K562 treated with DMSO at 1 percent for 48 hours (cell line): Measurements from ENCODE around the gene DENND2C. TPM values are rescaled to one million over a fixed set of nuclear protein-coding genes. Genes with fewer than 3 reads are reported as not detected.

Experiments
- total RNA-seq: library from RNA; unstranded; fragments of 300-600 nt; gene quantifications from 2 replicates; pipeline ENCODE4 v1.2.3, GENCODE V29; 2022; ENCODE audit warnings: low replicate concordance; ENCODE audit errors: extremely low read depth

The DENND2C gene, protein sequence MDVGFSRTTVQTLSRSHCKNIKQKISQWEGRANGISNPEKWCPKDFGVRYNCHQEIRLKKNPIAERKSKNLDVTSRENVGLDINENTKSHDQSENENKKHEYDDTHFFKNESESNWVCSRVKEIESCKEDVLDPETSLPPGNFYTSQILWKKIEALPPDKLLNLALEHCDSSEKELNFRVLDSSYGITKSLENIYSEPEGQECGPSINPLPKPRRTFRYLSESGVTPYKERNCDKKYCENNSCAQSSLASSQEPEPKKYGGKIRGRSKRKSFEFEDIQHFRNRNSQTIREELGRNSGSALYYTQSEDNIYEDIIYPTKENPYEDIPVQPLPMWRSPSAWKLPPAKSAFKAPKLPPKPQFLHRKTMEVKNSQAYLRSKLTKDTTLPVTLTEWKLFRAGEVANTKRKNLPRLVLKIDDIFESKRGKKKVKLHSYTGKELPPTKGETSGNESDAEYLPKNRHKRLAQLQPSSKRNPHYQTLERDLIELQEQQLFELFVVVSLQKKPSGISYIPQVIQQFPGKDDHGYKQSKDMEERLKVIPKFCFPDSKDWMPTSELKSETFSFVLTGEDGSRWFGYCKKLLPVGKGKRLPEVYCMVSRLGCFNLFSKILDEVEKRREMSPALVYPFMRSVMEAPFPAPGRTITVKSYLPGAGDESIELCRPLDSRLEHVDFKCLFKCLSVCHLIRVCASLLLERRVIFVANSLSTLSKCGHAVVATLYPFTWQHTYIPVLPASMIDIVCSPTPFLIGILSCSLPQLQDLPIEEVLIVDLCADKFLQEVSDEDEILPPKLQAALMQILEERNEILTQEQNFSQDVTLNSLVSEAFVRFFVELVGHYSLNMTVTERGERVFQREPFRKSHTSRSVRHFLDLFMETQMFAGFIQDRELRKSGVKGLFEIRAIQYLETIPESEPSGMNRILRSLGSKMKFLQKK
- not detected in 2 replicates for total RNA-seq

DNA sequence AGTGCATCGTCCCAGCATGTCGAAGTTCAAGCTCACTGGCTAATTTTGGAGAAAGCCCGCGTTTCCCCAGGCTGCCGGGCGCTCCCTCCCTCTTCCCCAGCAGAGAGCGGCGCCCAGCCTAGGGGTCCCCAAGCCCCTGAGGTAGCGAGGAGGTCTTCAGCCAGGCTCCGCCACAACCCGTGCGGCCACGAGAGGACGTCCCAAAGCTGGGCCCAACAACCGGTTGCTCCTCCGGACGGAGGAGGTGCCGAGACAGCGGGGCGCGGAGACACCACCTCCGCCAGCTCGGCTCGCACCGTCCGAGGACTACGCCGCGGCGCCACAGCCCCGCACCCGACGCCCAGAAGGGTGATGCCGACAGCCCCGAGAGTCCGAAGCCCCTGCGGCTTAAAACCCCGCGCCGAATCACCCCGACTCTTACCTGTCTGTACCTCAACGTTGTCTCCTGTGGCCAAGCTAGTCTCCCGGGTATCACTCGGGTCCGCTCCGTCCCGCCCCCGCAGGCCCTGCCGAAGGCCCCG lies at the start of gene DENND2C:
TSS of gene DENND2C (minus strand) at position 488 of the 521 bp plus-strand sequence. CDS start 44,065 bp downstream, outside the sequence.

DNA sequence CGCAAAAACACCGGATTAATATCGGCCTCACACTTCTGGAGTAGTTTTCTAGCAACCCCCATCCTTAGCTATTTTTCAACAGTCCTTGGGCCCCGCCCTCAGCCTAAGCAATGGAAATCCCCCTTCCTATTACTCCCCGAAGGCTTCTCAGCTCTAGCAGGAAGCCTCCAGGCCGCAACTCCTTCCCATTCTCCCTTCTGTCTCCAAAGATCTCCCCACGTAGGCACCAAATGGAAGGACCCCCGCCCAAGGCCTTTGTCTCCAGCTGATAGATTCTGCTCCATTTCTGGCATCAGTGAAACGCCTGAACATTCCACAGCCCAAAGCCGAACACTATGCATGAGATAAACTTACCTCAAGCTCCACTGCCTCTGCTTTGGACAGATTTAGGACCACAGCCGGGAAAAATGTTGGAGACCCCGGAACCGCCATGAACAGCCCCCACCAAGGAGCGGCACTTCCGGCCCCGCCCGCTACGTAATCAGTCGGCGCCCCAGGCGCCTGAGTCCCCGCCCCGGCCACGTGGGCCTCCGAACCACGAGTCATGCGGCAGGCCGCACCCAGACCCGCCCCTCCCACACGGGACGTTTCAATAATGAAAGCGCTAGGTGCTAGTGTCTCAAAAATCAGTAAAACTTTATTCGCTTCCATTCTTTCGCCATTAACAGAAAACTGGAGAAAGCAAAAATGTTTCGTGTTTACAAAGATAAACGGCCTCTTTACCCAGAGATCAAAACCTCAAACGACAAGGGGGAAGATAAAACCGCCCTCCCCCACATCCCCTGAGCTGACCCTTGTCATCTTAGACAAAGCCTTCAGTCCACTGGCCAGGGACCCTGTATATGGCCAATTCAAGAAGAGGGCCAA lies 46.7 kb upstream of the DENND2C start, which contains the start of gene NRAS:
TSS of gene NRAS (minus strand) at position 468 of the 867 bp plus-strand sequence. CDS start 611 bp downstream, outside the sequence.

DNA sequence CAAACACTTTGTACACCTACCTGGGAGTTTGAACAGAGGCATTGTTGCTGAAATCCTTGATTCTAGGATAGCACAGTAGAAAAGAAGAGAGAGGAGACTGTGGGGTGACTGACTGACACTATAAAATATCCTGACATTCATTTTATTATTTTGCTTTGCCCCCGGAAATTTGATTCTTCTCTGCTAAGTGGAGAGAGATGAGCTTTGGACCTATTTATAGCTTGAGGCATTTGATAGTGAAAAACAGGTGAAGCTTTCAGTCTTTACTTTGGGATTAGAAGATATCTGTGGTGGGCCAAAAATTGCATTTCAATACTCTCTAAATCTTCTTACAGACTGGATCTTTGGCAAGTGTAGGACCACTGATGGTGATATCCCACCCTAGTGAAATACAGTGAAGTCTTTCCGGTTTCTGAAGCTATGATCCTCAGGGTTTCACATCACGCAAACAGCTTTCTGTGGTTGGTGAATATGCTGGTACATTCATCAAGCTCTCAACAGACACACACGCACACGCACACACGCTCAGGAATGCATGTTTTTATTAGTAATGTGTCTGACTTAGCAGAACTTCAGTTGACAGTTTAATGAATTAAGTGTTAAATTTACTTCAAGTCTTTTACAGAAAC lies 25.7 kb upstream of the DENND2C start, which contains the start of gene AMPD1:
TSS of gene AMPD1 (minus strand) at position 117 of the 629 bp plus-strand sequence. CDS start at position 42, 75 bp downstream.

DNA sequence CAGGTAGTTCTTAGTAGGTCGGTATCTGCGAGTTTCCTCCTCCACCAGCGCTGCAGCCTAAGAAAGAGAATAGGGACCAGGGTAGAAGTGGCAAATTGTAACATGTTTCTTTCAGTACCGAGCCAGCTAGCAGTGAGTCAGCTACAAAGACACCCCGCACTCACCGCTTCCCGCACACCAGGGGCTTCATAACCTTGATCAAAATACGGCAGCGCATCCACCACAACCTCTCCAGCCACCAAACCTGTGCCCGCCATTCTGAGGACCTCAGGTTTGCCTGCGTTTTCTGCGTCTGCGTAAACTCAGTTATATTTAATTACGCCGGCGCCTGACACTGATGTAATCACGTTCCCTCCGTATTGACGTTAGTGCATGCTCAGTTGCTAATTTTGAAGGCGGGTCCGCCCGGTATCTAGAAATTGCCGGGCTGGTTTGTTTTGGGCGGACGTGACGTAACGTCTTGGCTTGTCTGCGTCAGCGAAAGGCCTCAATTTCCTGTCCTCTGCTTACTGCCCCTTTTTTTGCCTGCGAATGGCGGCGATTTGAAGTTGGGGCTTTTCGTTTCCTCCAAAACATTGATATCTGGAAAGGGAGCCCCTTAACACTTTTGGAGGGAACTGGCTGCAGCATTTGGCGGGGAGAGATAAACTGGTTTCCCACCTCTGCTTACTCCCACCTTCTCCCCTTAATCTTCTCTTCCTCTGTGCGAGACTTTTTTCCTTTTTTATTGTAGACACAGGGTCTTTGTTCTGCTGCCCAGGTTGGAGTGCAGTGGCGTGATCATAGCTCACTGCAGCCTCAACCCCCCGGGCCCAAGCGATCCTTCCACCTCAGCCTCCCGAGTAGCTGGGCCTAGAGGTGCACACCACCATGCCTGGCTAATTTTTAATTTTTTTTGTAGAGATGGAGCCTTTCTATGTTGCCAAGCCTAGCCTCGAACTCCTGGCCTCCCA lies 88.2 kb downstream of the DENND2C start, which contains the start of gene BCAS2:
TSS of gene BCAS2 (minus strand) at position 281 of the 953 bp plus-strand sequence. CDS start at position 257, 24 bp downstream.

Other genes starting within 250 kb of the DENND2C start
- gene TRIM33, start 158.8 kb downstream of the DENND2C start, total RNA-seq: not detected in 2 replicates
- gene BCAS2, start 88.4 kb downstream of the DENND2C start, total RNA-seq: not detected in 2 replicates
- not detected in 2 replicates for gene AMPD1, start 25.5 kb upstream of the DENND2C start, total RNA-seq
- not detected in 2 replicates for gene NRAS, start 46.7 kb upstream of the DENND2C start, total RNA-seq
- gene CSDE1, start 87.9 kb upstream of the DENND2C start, total RNA-seq: 115 and 3,266 TPM in 2 replicates
- gene SIKE1, start 110.6 kb upstream of the DENND2C start, total RNA-seq: not detected in 2 replicates
- not detected in 2 replicates for gene SYCP1, start 184.8 kb upstream of the DENND2C start, total RNA-seq